ENCODE data around the gene ERVW-1.

- TF ChIP-seq CTCF (conservative IDR thresholded peaks at IDR 0.05; ENCODE audit: low read length): no peak
- TF ChIP-seq EZH2phosphoT487 (IDR thresholded peaks at IDR 0.05; ENCODE audit: borderline replicate concordance, low read depth, low read length): no peak
These were observed 11.1 kb downstream of the ERVW-1 start for GRCh38 chr7:92466682-92467081.
